AG09309 (cell line): ENCODE measurements around the gene TECPR1.

Experiments used
- DNase-seq: peaks from one replicate; pipeline ENCODE4 v3.0.0-alpha.2; 2010; ENCODE audit warnings: low read depth
- H3K4me3 ChIP-seq: 2 replicates; pipeline ENCODE4 v1.5.1; 2011; ENCODE audit warnings: mild to moderate bottlenecking, low read depth, low read length, moderate library complexity; ENCODE audit not compliant: control insufficient read depth
- CTCF ChIP-seq: IDR thresholded peaks from 2 replicates; pipeline ENCODE4 v1.5.1; 2011; ENCODE audit warnings: mild to moderate bottlenecking, low read depth, low read length, inconsistent platforms; ENCODE audit not compliant: insufficient read depth, control insufficient read depth; ENCODE audit errors: missing control alignments

Gene TECPR1

GRCh38 chr7:98294798-98295382, 42.9 kb upstream of the TECPR1 start:
- DNase-seq: no peak
- no peak overlapping the region for H3K4me3 ChIP-seq
- TF ChIP-seq CTCF: peak; percentile 74

- no peak overlapping the region for H3K4me3 ChIP-seq
- DNase-seq: no peak
- TF ChIP-seq CTCF: no peak
Observed at GRCh38 chr7:98294326-98294725, 42.3 kb upstream of the TECPR1 start.

GRCh38 chr7:98293746-98294145, 41.7 kb upstream of the TECPR1 start:
- H3K4me3 ChIP-seq: no peak overlapping the region
- TF ChIP-seq CTCF: no peak
- DNase-seq: no peak

- TF ChIP-seq CTCF: no peak
- H3K4me3 ChIP-seq: no peak overlapping the region
- DNase-seq: no peak
Observed at GRCh38 chr7:98293265-98293664, 41.2 kb upstream of the TECPR1 start.

- DNase-seq: no peak
- H3K4me3 ChIP-seq: no peak overlapping the region
- TF ChIP-seq CTCF: peak; percentile 28
Observed at GRCh38 chr7:98291717-98292116, 39.7 kb upstream of the TECPR1 start.

DNA sequence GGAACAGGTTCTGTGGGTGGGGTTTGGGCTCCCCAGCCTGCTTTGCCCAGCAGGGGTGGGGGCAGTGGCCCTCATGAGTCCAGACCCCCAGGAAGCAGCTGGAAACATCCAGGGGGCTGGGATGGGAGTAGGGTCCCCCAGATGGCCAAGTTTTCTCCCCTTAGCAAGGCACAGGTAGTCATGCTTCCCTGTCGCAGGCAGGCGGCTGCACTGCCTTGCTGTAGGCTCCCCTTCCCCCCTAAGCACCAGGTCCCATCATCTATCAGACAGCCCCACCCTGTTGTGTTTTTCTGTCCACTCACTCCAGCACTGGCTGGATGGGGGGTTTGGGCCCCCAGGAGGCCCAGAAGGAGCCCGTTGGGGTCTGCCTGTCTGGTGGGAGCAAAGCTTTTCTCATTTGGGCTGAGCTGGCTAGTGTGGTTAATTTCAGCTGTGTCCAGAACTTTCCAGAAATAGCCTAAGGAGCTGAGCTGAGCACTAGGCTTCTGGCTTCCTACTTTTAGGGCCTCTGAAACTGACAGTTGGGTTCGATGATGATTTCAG, 37.4 kb upstream of the TECPR1 start:
- no peak overlapping the region for H3K4me3 ChIP-seq
- TF ChIP-seq CTCF: no peak
- no peak for DNase-seq
